Smooth muscle cell (in vitro differentiated cells): ENCODE results near the gene NYAP2. TPM values are rescaled to one million over a fixed set of nuclear protein-coding genes. Genes with fewer than 3 reads are reported as not detected.
A peak's percentile ranks its signal among the peaks of the same experiment; 100 is the strongest.

ENCODE experiments used
- DNase-seq: peaks from one replicate; lab custom pipeline; 2025; ENCODE audit not compliant: unreplicated experiment; lab: John Stamatoyannopoulos, UW
- H2AFZ ChIP-seq: fragments of 200-600 bp; sonication (generic); 2 replicates; pipeline ENCODE4 v1.6.0; 2016; ENCODE audit warnings: antibody characterized with exemption, low read depth, mild to moderate bottlenecking
- H3F3A ChIP-seq: fragments of 200-600 bp; sonication (generic); 2 replicates; pipeline ENCODE4 v1.6.0; 2017; ENCODE audit warnings: antibody characterized with exemption, low read depth
- H3K27ac ChIP-seq: fragments of 200-600 bp; sonication (generic); 2 replicates; pipeline ENCODE4 v1.5.1; 2016; ENCODE audit warnings: low read depth, mild to moderate bottlenecking
- H3K27me3 ChIP-seq: fragments of 200-600 bp; sonication (generic); 2 replicates; pipeline ENCODE4 v1.6.1; 2016; ENCODE audit warnings: low read depth, mild to moderate bottlenecking
- H3K36me3 ChIP-seq: fragments of 200-600 bp; sonication (generic); 2 replicates; pipeline ENCODE4 v1.5.1; 2016; ENCODE audit warnings: low read depth
- H3K4me1 ChIP-seq: fragments of 200-600 bp; sonication (generic); 2 replicates; pipeline ENCODE4 v1.5.1; 2016; ENCODE audit warnings: low read depth
- H3K4me2 ChIP-seq: fragments of 200-600 bp; sonication (generic); 2 replicates; pipeline ENCODE4 v1.6.0; 2016; ENCODE audit warnings: mild to moderate bottlenecking
- H3K4me3 ChIP-seq: fragments of 200-600 bp; sonication (generic); 2 replicates; pipeline ENCODE4 v1.5.1; 2016; ENCODE audit warnings: mild to moderate bottlenecking
- H3K79me2 ChIP-seq: fragments of 200-600 bp; sonication (generic); 2 replicates; pipeline ENCODE4 v1.6.0; 2016; ENCODE audit warnings: low read depth, mild to moderate bottlenecking
- H3K9ac ChIP-seq: fragments of 200-600 bp; sonication (generic); 2 replicates; pipeline ENCODE4 v1.6.0; 2016; ENCODE audit warnings: low read depth
- H3K9me3 ChIP-seq: fragments of 200-600 bp; sonication (generic); replicated peaks from 2 replicates; pipeline ENCODE4 v1.5.1; 2016; ENCODE audit warnings: low read depth
- H4K20me1 ChIP-seq: fragments of 200-600 bp; sonication (generic); 2 replicates; pipeline ENCODE4 v1.6.0; 2016; ENCODE audit warnings: low read depth
- WGBS: methylation state at CpG from one replicate; pipeline ENCODE4 v1.1.7; 2016; ENCODE audit warnings: low lambda C conversion rate; 5-methylcytosine and 5-hydroxymethylcytosine counted together
- polyA plus RNA-seq: library from polyadenylated mRNA; unstranded; fragments of >200 nt; fragmentation: Nextera tagmentation; extraction: Ambion mirVana; gene quantifications from 2 replicates; pipeline ENCODE4 v1.2.1, GENCODE V29; 2016
- total RNA-seq: library from RNA; depleted of rRNA; stranded (reverse); fragments of >200 nt; gene quantifications from 2 replicates; pipeline ENCODE4 v1.2.3, GENCODE V29; 2014
- TF ChIP-seq, protein P1 (sequence below): fragments of 200-600 bp; sonication (generic); IDR thresholded peaks from 2 replicates; pipeline ENCODE4 v1.5.1; 2017; ENCODE audit warnings: borderline replicate concordance, mild to moderate bottlenecking, antibody characterized with exemption; ENCODE audit not compliant: insufficient read depth, poor library complexity, severe bottlenecking

Gene NYAP2
- total and polyA plus RNA-seq, 2 experiments from 2014 or later: not detected

GRCh38 chr2:225590932-225591331 lies 191.4 kb downstream of the NYAP2 start:
- H3K27ac ChIP-seq: no peak overlapping the region
- no peaks in the 10 kb centered on the region for H3K4me1 ChIP-seq
- H2AFZ ChIP-seq: no peak overlapping the region
- TF ChIP-seq, protein P1, sequence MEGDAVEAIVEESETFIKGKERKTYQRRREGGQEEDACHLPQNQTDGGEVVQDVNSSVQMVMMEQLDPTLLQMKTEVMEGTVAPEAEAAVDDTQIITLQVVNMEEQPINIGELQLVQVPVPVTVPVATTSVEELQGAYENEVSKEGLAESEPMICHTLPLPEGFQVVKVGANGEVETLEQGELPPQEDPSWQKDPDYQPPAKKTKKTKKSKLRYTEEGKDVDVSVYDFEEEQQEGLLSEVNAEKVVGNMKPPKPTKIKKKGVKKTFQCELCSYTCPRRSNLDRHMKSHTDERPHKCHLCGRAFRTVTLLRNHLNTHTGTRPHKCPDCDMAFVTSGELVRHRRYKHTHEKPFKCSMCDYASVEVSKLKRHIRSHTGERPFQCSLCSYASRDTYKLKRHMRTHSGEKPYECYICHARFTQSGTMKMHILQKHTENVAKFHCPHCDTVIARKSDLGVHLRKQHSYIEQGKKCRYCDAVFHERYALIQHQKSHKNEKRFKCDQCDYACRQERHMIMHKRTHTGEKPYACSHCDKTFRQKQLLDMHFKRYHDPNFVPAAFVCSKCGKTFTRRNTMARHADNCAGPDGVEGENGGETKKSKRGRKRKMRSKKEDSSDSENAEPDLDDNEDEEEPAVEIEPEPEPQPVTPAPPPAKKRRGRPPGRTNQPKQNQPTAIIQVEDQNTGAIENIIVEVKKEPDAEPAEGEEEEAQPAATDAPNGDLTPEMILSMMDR: no peak
- H3K9ac ChIP-seq: no peak overlapping the region
- H3K4me3 ChIP-seq: no peak overlapping the region
- H3K9me3 ChIP-seq: no peaks in the 10 kb centered on the region
- no peak overlapping the region for H3K4me2 ChIP-seq
- DNase-seq: no peak
- H3K36me3 ChIP-seq: no peaks in the 10 kb centered on the region
- H3K79me2 ChIP-seq: no peaks in the 10 kb centered on the region
- no peaks in the 10 kb centered on the region for H3F3A ChIP-seq
- no peaks in the 10 kb centered on the region for H3K27me3 ChIP-seq
- 96% methylated on average over 3 of the region's 3 CpGs for WGBS
- no peaks in the 10 kb centered on the region for H4K20me1 ChIP-seq

- Histone ChIP-seq H3K4me3 (no peak overlapping the region), H2AFZ (no peak overlapping the region), H3K27me3 (no peaks in the 10 kb centered on the region), H4K20me1 (no peaks in the 10 kb centered on the region), H3F3A (no peaks in the 10 kb centered on the region), H3K4me2 (peak overlapping the region; percentile 62), H3K9me3 (no peaks in the 10 kb centered on the region), H3K36me3 (no peaks in the 10 kb centered on the region), H3K4me1 (peaks cover 5% of the 10 kb centered on the region), H3K9ac (no peak overlapping the region), H3K79me2 (no peaks in the 10 kb centered on the region), H3K27ac (no peak overlapping the region)
- TF ChIP-seq, protein P1: no peak
- no peak for DNase-seq
- WGBS: 64% methylated on average over 4 of the region's 4 CpGs
Observed at GRCh38 chr2:225597911-225598310, 198.4 kb downstream of the NYAP2 start.

GRCh38 chr2:225598426-225598825 lies 198.9 kb downstream of the NYAP2 start:
- Histone ChIP-seq H3K36me3 (no peaks in the 10 kb centered on the region), H3K4me1 (peaks cover 5% of the 10 kb centered on the region), H3K79me2 (no peaks in the 10 kb centered on the region), H3K27ac (peak overlapping the region; percentile 66), H4K20me1 (no peaks in the 10 kb centered on the region), H3K4me2 (peak overlapping the region; percentile 62), H3K4me3 (no peak overlapping the region), H3K27me3 (no peaks in the 10 kb centered on the region), H3F3A (no peaks in the 10 kb centered on the region), H2AFZ (peak overlapping the region; percentile 65), H3K9me3 (no peaks in the 10 kb centered on the region), H3K9ac (peak overlapping the region; percentile 6)
- TF ChIP-seq, protein P1: no peak
- DNase-seq: no peak

DNA sequence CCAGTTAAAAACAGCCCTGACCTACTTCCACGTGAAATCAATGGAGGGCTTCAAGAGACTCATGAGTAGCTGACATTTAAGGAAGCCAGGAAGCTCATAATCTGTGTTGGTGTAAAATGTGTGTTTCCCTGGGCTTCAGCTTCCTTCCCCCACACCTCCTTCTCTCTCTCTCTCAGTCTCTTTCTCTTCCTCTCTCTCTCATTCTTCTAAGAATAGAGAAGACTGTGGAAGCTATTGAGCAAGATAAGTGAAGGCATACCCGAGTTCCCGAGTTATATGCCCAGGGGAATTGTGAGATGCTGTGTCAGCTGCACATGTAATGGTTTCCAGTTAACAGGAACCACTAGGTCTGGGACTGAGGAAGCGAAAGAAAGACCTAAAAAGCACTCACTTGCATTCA lies 199.4 kb downstream of the NYAP2 start:
- no peaks in the 10 kb centered on the region for H3K9me3 ChIP-seq
- DNase-seq: no peak
- H2AFZ ChIP-seq: peak overlapping the region; percentile 65
- WGBS: 48% methylated on average over 4 of the region's 4 CpGs
- no peaks in the 10 kb centered on the region for H3K27me3 ChIP-seq
- H3K9ac ChIP-seq: peak overlapping the region; percentile 6
- peaks cover 5% of the 10 kb centered on the region for H3K4me1 ChIP-seq
- no peaks in the 10 kb centered on the region for H3K79me2 ChIP-seq
- no peaks in the 10 kb centered on the region for H3F3A ChIP-seq
- no peaks in the 10 kb centered on the region for H3K36me3 ChIP-seq
- H3K4me2 ChIP-seq: peak overlapping the region; percentile 62
- no peaks in the 10 kb centered on the region for H4K20me1 ChIP-seq
- peak overlapping the region; percentile 66 for H3K27ac ChIP-seq
- H3K4me3 ChIP-seq: no peak overlapping the region
- TF ChIP-seq, protein P1: no peak
